ENCODE data around the gene PHTF2. TPM values are rescaled to one million over a fixed set of nuclear protein-coding genes. Genes with fewer than 3 reads are reported as not detected.

Gene PHTF2
- total and polyA plus RNA-seq, 2 experiments from 2014 or later, result 22.0 to 29.9 TPM

- no peak overlapping the region for H3K4me2 ChIP-seq (ENCODE audit: unreplicated experiment)
- 0 out of 2 replicates have a peak, but pooled peaks cover 5% of the 10 kb centered on the region for H3K4me1 ChIP-seq (ENCODE audit: insufficient read depth)
- H3K9me2 ChIP-seq (ENCODE audit: insufficient read depth), result no peaks in the 10 kb centered on the region
- H3K9ac ChIP-seq, result no peak overlapping the region
- no peak for DNase-seq
- H3K27me3 ChIP-seq (replicated peaks; ENCODE audit: insufficient read depth), result no peaks in the 10 kb centered on the region
- H3K79me2 ChIP-seq (ENCODE audit: insufficient read depth), result no peaks in the 10 kb centered on the region
- no peak overlapping the region for H3K4me3 ChIP-seq
- WGBS, 2 experiments (ENCODE audit: low coverage in 1 of 2, low lambda C conversion rate in 2 of 2, missing lambda C conversion rate in 2 of 2), result 96 to 97% methylated on average over 2 of the region's 2 CpGs
- in situ Hi-C loops (cut with MboI), result no loop called here
- no peaks in the 10 kb centered on the region for H3K9me3 ChIP-seq (ENCODE audit: low read depth)
- H2AFZ ChIP-seq, result no peak overlapping the region
- no peaks in the 10 kb centered on the region for H3F3A ChIP-seq (ENCODE audit: insufficient read depth)
- TF ChIP-seq EZH2 (IDR thresholded peaks at IDR 0.05; ENCODE audit: insufficient read depth, poor library complexity, severe bottlenecking) (no peak), EZH2phosphoT487 (IDR thresholded peaks at IDR 0.05; ENCODE audit: insufficient read depth, low read depth) (no peak)
- no peak overlapping the region for H3K27ac ChIP-seq
- H3K36me3 ChIP-seq (ENCODE audit: low read depth), result 0 out of 2 replicates have a peak, but pooled peaks cover 2% of the 10 kb centered on the region
- H4K20me1 ChIP-seq (ENCODE audit: insufficient read depth), result no peaks in the 10 kb centered on the region
These were observed 108.7 kb downstream of the PHTF2 start for GRCh38 chr7:77907281-77907680.

DNA sequence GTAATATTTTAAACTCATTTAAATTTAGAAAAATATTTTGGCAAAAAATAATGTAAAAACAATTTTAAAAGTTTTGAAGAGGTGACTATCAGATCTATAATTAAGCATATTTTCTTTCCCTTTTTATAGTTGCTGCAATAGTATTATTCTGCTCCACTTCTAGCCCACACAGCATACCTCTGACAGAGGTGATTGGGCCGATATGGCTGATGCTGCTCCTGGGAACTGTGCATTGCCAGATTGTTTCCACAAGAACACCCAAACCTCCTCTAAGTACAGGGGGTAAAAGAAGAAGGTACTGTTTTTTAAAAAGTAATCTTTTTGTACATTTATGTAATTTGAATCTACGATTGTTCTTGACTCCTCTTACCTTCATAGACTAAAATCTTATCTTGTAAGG, 110.1 kb downstream of the PHTF2 start:
- H3K4me1 ChIP-seq (ENCODE audit: insufficient read depth), result 0 out of 2 replicates have a peak, but pooled peaks cover 5% of the 10 kb centered on the region
- H2AFZ ChIP-seq, result no peak overlapping the region
- H3K36me3 ChIP-seq (ENCODE audit: low read depth), result no peaks in the 10 kb centered on the region
- H3K79me2 ChIP-seq (ENCODE audit: insufficient read depth), result no peaks in the 10 kb centered on the region
- WGBS, 2 experiments (ENCODE audit: low coverage in 1 of 2, low lambda C conversion rate in 2 of 2, missing lambda C conversion rate in 2 of 2), result 95 to 96% methylated on average over 2 of the region's 2 CpGs
- no peak overlapping the region for H3K4me2 ChIP-seq (ENCODE audit: unreplicated experiment)
- DNase-seq, result no peak
- H3K27me3 ChIP-seq (replicated peaks; ENCODE audit: insufficient read depth), result no peaks in the 10 kb centered on the region
- H3F3A ChIP-seq (ENCODE audit: insufficient read depth), result no peaks in the 10 kb centered on the region
- no peak overlapping the region for H3K4me3 ChIP-seq
- no peak overlapping the region for H3K9ac ChIP-seq
- H3K9me2 ChIP-seq (ENCODE audit: insufficient read depth), result no peaks in the 10 kb centered on the region
- no peaks in the 10 kb centered on the region for H4K20me1 ChIP-seq (ENCODE audit: insufficient read depth)
- no peak overlapping the region for H3K27ac ChIP-seq
- in situ Hi-C loops (cut with MboI), result no loop called here
- no peaks in the 10 kb centered on the region for H3K9me3 ChIP-seq (ENCODE audit: low read depth)
- TF ChIP-seq EZH2 (IDR thresholded peaks at IDR 0.05; ENCODE audit: insufficient read depth, poor library complexity, severe bottlenecking), result no peak
- no peak for TF ChIP-seq EZH2phosphoT487 (IDR thresholded peaks at IDR 0.05; ENCODE audit: insufficient read depth, low read depth)

- TF ChIP-seq EZH2phosphoT487 (IDR thresholded peaks at IDR 0.05; ENCODE audit: insufficient read depth, low read depth), result no peak
- TF ChIP-seq EZH2 (IDR thresholded peaks at IDR 0.05; ENCODE audit: insufficient read depth, poor library complexity, severe bottlenecking), result no peak
These were observed 111.6 kb downstream of the PHTF2 start for GRCh38 chr7:77910124-77910523.

GRCh38 chr7:77912293-77912692, 113.7 kb downstream of the PHTF2 start:
- TF ChIP-seq EZH2 (IDR thresholded peaks at IDR 0.05; ENCODE audit: insufficient read depth, poor library complexity, severe bottlenecking), result no peak
- no peak for TF ChIP-seq EZH2phosphoT487 (IDR thresholded peaks at IDR 0.05; ENCODE audit: insufficient read depth, low read depth)
- no peaks in the 10 kb centered on the region for H4K20me1 ChIP-seq (ENCODE audit: insufficient read depth)
- in situ Hi-C loops (cut with MboI), result no loop called here

More at GRCh38 chr7:77910124-77910523, 111.6 kb downstream of the PHTF2 start:
- no peaks in the 10 kb centered on the region for H3K4me1 ChIP-seq (ENCODE audit: insufficient read depth)
- 95 to 98% methylated on average over 2 of the region's 2 CpGs for WGBS, 2 experiments (ENCODE audit: low coverage in 1 of 2, low lambda C conversion rate in 2 of 2, missing lambda C conversion rate in 2 of 2)
- H2AFZ ChIP-seq, result no peak overlapping the region
- no peak overlapping the region for H3K4me3 ChIP-seq
- no peaks in the 10 kb centered on the region for H3K9me3 ChIP-seq (ENCODE audit: low read depth)
- H3F3A ChIP-seq (ENCODE audit: insufficient read depth), result no peaks in the 10 kb centered on the region
- H3K4me2 ChIP-seq (ENCODE audit: unreplicated experiment), result no peak overlapping the region
- no peaks in the 10 kb centered on the region for H3K79me2 ChIP-seq (ENCODE audit: insufficient read depth)
- no peak overlapping the region for H3K9ac ChIP-seq
- in situ Hi-C loops (cut with MboI), result no loop called here
- H3K36me3 ChIP-seq (ENCODE audit: low read depth), result no peaks in the 10 kb centered on the region
- H3K27me3 ChIP-seq (replicated peaks; ENCODE audit: insufficient read depth), result no peaks in the 10 kb centered on the region
- DNase-seq, result no peak
- no peaks in the 10 kb centered on the region for H3K9me2 ChIP-seq (ENCODE audit: insufficient read depth)
- no peak overlapping the region for H3K27ac ChIP-seq
- H4K20me1 ChIP-seq (ENCODE audit: insufficient read depth), result no peaks in the 10 kb centered on the region

More at GRCh38 chr7:77912293-77912692, 113.7 kb downstream of the PHTF2 start:
- Histone ChIP-seq H3K79me2 (ENCODE audit: insufficient read depth) (no peaks in the 10 kb centered on the region), H3K9me2 (ENCODE audit: insufficient read depth) (no peaks in the 10 kb centered on the region), H3K9me3 (ENCODE audit: low read depth) (no peaks in the 10 kb centered on the region), H3K4me1 (ENCODE audit: insufficient read depth) (no peaks in the 10 kb centered on the region), H3K4me3 (no peak overlapping the region), H2AFZ (no peak overlapping the region), H3K4me2 (ENCODE audit: unreplicated experiment) (no peak overlapping the region), H3K36me3 (ENCODE audit: low read depth) (no peaks in the 10 kb centered on the region), H3F3A (ENCODE audit: insufficient read depth) (no peaks in the 10 kb centered on the region), H3K9ac (no peak overlapping the region), H3K27me3 (replicated peaks; ENCODE audit: insufficient read depth) (no peaks in the 10 kb centered on the region), H3K27ac (no peak overlapping the region)
- DNase-seq, result no peak
- 96% methylated on average over 1 of the region's 1 CpG for WGBS, 2 experiments (ENCODE audit: low coverage in 1 of 2, low lambda C conversion rate in 2 of 2, missing lambda C conversion rate in 2 of 2)
